Osteocyte (in vitro differentiated cells): Measurements from ENCODE around the gene CCDC88C. TPM values are rescaled to one million over a fixed set of nuclear protein-coding genes. Genes with fewer than 3 reads are reported as not detected.

ENCODE experiments used
- DNase-seq: peaks from one replicate; pipeline ENCODE4 v3.0.0; 2021; ENCODE audit warnings: mixed read lengths; ENCODE audit not compliant: unreplicated experiment; ENCODE audit errors: extremely low spot score
- H3K27ac Mint-ChIP-seq: one replicate; pipeline ENCODE4 v1.8.0; 2021; ENCODE audit warnings: mild to moderate bottlenecking, mixed read lengths; ENCODE audit not compliant: unreplicated experiment
- H3K27me3 Mint-ChIP-seq: one replicate; pipeline ENCODE4 v1.8.0; 2021; ENCODE audit warnings: mixed read lengths; ENCODE audit not compliant: unreplicated experiment
- H3K36me3 Mint-ChIP-seq: one replicate; pipeline ENCODE4 v1.8.0; 2021; ENCODE audit warnings: mixed read lengths; ENCODE audit not compliant: unreplicated experiment
- H3K4me1 Mint-ChIP-seq: one replicate; pipeline ENCODE4 v1.8.0; 2021; ENCODE audit warnings: mixed read lengths; ENCODE audit not compliant: unreplicated experiment
- H3K4me3 Mint-ChIP-seq: one replicate; pipeline ENCODE4 v1.8.0; 2021; ENCODE audit warnings: mild to moderate bottlenecking, moderate library complexity, mixed read lengths; ENCODE audit not compliant: unreplicated experiment
- H3K9me3 Mint-ChIP-seq: one replicate; pipeline ENCODE4 v1.8.0; 2021; ENCODE audit warnings: mixed read lengths; ENCODE audit not compliant: unreplicated experiment
- total RNA-seq: library from RNA; stranded (reverse); gene quantifications from 2 replicates; pipeline ENCODE4 v1.2.1, GENCODE V29; 2021
- TF ChIP-seq, protein P1 (sequence below): fragments of 200-600 bp; sonication (generic); IDR thresholded peaks from 2 replicates; pipeline ENCODE4 v1.5.0; 2021; ENCODE audit warnings: antibody characterized with exemption, mild to moderate bottlenecking, moderate library complexity

The CCDC88C gene
- total RNA-seq, 1 donor from 2014 or later, result 1.4 TPM

DNA sequence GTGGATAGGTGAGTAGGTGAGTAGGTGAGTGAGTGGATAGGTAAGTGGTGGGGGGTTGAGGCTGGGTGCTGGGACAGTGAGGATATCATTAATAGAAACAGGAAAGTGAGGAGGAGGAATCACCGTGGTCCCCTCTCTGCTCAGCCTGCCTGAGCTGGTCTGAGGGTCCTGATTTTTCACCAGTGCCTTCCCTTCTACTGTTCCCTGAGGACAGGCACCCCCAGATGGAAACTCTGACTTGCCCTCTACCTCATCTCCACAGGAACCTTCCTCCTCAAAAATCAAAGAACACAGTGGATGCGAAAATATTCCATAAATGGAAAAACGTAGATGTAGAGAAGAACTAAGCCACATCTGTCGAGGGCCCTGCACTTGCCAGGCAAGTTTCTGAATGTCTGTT is 175.0 kb downstream of the CCDC88C start:
- H3K9me3 Mint-ChIP-seq, result peaks cover 14% of the 10 kb centered on the region
- DNase-seq, result no peak
- no peak overlapping the region for H3K4me3 Mint-ChIP-seq
- H3K27me3 Mint-ChIP-seq, result no peaks in the 10 kb centered on the region
- peaks cover 21% of the 10 kb centered on the region for H3K4me1 Mint-ChIP-seq
- H3K27ac Mint-ChIP-seq, result no peak overlapping the region
- H3K36me3 Mint-ChIP-seq, result no peaks in the 10 kb centered on the region
- TF ChIP-seq, protein P1, sequence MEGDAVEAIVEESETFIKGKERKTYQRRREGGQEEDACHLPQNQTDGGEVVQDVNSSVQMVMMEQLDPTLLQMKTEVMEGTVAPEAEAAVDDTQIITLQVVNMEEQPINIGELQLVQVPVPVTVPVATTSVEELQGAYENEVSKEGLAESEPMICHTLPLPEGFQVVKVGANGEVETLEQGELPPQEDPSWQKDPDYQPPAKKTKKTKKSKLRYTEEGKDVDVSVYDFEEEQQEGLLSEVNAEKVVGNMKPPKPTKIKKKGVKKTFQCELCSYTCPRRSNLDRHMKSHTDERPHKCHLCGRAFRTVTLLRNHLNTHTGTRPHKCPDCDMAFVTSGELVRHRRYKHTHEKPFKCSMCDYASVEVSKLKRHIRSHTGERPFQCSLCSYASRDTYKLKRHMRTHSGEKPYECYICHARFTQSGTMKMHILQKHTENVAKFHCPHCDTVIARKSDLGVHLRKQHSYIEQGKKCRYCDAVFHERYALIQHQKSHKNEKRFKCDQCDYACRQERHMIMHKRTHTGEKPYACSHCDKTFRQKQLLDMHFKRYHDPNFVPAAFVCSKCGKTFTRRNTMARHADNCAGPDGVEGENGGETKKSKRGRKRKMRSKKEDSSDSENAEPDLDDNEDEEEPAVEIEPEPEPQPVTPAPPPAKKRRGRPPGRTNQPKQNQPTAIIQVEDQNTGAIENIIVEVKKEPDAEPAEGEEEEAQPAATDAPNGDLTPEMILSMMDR, result no peak

DNA sequence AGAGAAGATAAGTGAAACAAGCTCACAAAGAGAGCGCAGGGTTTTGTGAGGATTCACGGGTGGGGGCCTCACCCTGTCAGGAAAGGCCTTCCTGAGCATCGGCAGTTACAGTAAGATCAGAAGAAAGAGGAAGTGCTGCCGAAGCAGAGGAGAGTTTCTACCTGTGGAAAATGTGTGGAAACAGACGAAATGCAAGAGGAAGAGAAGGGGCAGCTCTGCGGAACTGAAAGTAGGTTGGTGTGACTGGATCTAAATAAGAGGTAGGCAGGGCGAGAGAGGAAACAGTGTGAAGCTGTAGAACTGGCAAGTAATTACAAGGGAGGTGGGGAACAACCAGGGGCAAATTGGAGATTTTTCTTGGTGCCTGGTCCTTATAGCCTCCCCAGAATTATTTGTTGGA is 175.8 kb downstream of the CCDC88C start:
- Mint-ChIP-seq H3K27ac (no peak overlapping the region), H3K27me3 (no peaks in the 10 kb centered on the region)

DNA sequence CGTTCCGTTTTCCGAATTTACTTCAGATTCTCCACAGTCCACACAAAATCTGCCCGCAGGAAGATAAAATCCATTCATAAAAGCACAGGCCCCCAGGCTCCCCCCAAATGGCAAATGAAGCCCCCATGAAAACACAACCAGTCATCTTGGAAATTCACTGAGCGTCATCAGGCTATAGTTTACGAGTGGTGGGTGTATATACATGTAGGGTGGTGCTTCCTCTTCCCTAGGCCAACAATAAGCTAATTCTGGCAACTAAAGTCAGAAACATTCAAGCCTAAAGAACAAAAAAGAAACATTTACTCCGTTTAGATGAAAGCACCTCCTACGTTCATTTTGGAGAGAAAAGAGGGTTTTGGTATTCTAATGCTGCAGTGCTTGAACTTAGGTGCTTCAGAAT is 179.0 kb downstream of the CCDC88C start:
- H3K36me3 Mint-ChIP-seq, result no peaks in the 10 kb centered on the region
- DNase-seq, result no peak
- H3K4me3 Mint-ChIP-seq, result no peak overlapping the region
- TF ChIP-seq, protein P1, result no peak
- H3K27ac Mint-ChIP-seq, result no peak overlapping the region
- peaks cover 11% of the 10 kb centered on the region for H3K4me1 Mint-ChIP-seq
- peaks cover 9% of the 10 kb centered on the region for H3K9me3 Mint-ChIP-seq
- H3K27me3 Mint-ChIP-seq, result no peaks in the 10 kb centered on the region

More for the DNA sequence above, 175.8 kb downstream of the CCDC88C start:
- peaks cover 9% of the 10 kb centered on the region for H3K9me3 Mint-ChIP-seq
- H3K4me1 Mint-ChIP-seq, result peaks cover 24% of the 10 kb centered on the region
- no peaks in the 10 kb centered on the region for H3K36me3 Mint-ChIP-seq
- DNase-seq, result no peak
- no peak overlapping the region for H3K4me3 Mint-ChIP-seq
- TF ChIP-seq, protein P1, result no peak

DNA sequence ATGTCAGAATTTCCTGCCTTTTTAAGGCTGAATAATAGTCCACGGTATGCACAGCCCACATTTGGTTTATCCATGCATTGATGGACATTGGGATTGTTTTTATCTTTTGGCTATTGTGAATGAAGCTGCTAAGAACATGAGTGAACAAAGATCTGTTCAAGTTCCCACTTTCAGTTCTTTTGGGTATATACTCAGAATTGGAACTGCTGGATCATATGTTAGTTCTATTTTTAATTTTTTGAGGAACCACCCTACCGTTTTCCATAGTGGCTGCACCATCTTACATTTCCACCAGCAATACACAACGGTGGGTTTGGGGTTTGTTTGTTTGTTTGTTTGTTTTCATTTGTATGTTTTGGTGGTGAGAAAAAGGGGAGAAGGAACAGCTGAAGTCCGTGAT is 179.5 kb downstream of the CCDC88C start:
- H3K36me3 Mint-ChIP-seq, result no peaks in the 10 kb centered on the region
- TF ChIP-seq, protein P1, result no peak
- H3K9me3 Mint-ChIP-seq, result peaks cover 9% of the 10 kb centered on the region
- H3K4me3 Mint-ChIP-seq, result no peak overlapping the region
- H3K4me1 Mint-ChIP-seq, result peaks cover 6% of the 10 kb centered on the region
- no peak overlapping the region for H3K27ac Mint-ChIP-seq
- DNase-seq, result no peak
- no peaks in the 10 kb centered on the region for H3K27me3 Mint-ChIP-seq

DNA sequence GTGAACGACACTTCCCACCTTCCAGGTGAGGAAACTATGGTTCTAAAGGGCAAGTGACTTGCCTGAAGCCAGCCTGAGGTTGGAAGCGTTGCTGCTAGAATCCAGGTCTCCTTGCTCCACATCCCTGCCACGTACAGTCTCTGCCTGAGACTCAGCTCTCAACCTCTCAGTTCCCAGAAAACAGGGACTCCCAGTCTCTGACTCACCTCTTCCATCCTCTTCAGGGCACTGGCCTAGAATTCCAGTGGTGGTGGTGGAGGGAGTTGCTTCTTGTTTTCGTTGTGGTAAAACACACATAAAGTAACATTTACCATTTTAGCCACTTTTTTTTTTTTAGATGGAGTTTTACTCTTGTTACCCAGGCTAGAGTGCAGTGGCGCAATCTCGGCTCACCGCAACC is 180.4 kb downstream of the CCDC88C start:
- H3K4me1 Mint-ChIP-seq, result peaks cover 4% of the 10 kb centered on the region
- no peak for DNase-seq

More for the DNA sequence above, 180.4 kb downstream of the CCDC88C start:
- Mint-ChIP-seq H3K27ac (peak overlapping the region; percentile 54), H3K9me3 (peaks cover 9% of the 10 kb centered on the region), H3K27me3 (no peaks in the 10 kb centered on the region), H3K36me3 (no peaks in the 10 kb centered on the region), H3K4me3 (no peak overlapping the region)
- TF ChIP-seq, protein P1, result no peak
